Caco-2 (cell line): ENCODE data around the gene DYRK3. TPM values are rescaled to one million over a fixed set of nuclear protein-coding genes. Genes with fewer than 3 reads are reported as not detected.

Experiments used
- BruUV-seq: library from RNA; stranded (reverse); fragments of 400-500 nt; replicated peaks from 2 replicates; lab custom pipeline; 2021; lab: Mats Ljungman, UMichigan
- CTCF ChIA-PET: fragments of 300-600 bp; sonication (Branson Sonifier 250); formaldehyde crosslinking; loops from one replicate; lab custom pipeline; 2022; ENCODE audit warnings: antibody characterized with exemption; lab: Charles Lee
- POLR2A ChIA-PET: fragments of 300-600 bp; sonication (Branson Sonifier 250); formaldehyde crosslinking; loops from one replicate; lab custom pipeline; 2022; ENCODE audit warnings: antibody characterized with exemption; lab: Charles Lee
- DNase-seq, 2 experiments: peaks; one replicate each; pipeline versions ENCODE4 v3.0.0 to v3.0.0-alpha.2; 2020 to 2022
- H3K27me3 ChIP-seq: replicated peaks from 2 replicates; pipeline ENCODE4 v1.6.0; 2011; ENCODE audit warnings: low read length; ENCODE audit not compliant: control insufficient read depth, insufficient read depth
- H3K36me3 ChIP-seq: 2 replicates; pipeline ENCODE4 v1.5.1; 2011; ENCODE audit warnings: low read length; ENCODE audit not compliant: control insufficient read depth, insufficient read depth
- H3K4me1 ChIP-seq: fragments of 250-450 bp; sonication (Bioruptor Pico); 2 replicates; pipeline ENCODE4 v1.5.1; 2020; ENCODE audit warnings: mild to moderate bottlenecking
- H3K4me3 ChIP-seq: 2 replicates; pipeline ENCODE4 v1.5.1; 2011; ENCODE audit warnings: low read depth, mild to moderate bottlenecking, control low read depth, low read length
- H3K9me3 ChIP-seq: fragments of 250-450 bp; sonication (Bioruptor Pico); 2 replicates; pipeline ENCODE4 v1.5.1; 2020; ENCODE audit warnings: mild to moderate bottlenecking, moderate library complexity
- H3K27ac Mint-ChIP-seq: one replicate; pipeline ENCODE4 v1.8.0; 2022; ENCODE audit warnings: mixed read lengths; ENCODE audit not compliant: unreplicated experiment
- H3K27me3 Mint-ChIP-seq: one replicate; pipeline ENCODE4 v1.8.0; 2022; ENCODE audit warnings: mixed read lengths; ENCODE audit not compliant: insufficient read depth, unreplicated experiment
- H3K36me3 Mint-ChIP-seq: one replicate; pipeline ENCODE4 v1.8.0; 2022; ENCODE audit warnings: mild to moderate bottlenecking, mixed read lengths; ENCODE audit not compliant: insufficient read depth, unreplicated experiment
- H3K4me1 Mint-ChIP-seq: one replicate; pipeline ENCODE4 v1.8.0; 2022; ENCODE audit warnings: low read depth, mixed read lengths; ENCODE audit not compliant: unreplicated experiment
- H3K4me3 Mint-ChIP-seq: one replicate; pipeline ENCODE4 v1.8.0; 2022; ENCODE audit warnings: mild to moderate bottlenecking, moderate library complexity, mixed read lengths; ENCODE audit not compliant: unreplicated experiment
- H3K9me3 Mint-ChIP-seq: one replicate; pipeline ENCODE4 v1.8.0; 2022; ENCODE audit warnings: mixed read lengths; ENCODE audit not compliant: unreplicated experiment
- intact Hi-C: fragments of 100-400 bp; cut with micrococcal nuclease; formaldehyde crosslinking; loops from one replicate; pipeline ENCODE4 v1.10.0; 2022; ENCODE audit not compliant: unreplicated experiment
- total RNA-seq: library from RNA; stranded (reverse); gene quantifications from 2 replicates; pipeline ENCODE4 v1.2.3, GENCODE V29; 2022
- TF ChIP-seq, protein P1 (sequence below), 2 experiments: fragments of 200-600 bp in 1 of 2; IDR thresholded peaks; 1 replicate in 1 of 2; 2 replicates in 1 of 2; pipeline versions ENCODE4 v1.5.1 to v1.8.0; 2011 to 2022; ENCODE audit warnings: antibody characterized with exemption in 1 of 2, control low read depth in 1 of 2, inconsistent platforms in 1 of 2, low read depth in 1 of 2, low read length in 1 of 2, mild to moderate bottlenecking in 1 of 2, moderate library complexity in 1 of 2; ENCODE audit not compliant: insufficient read depth in 1 of 2, severe bottlenecking in 1 of 2, unreplicated experiment in 1 of 2

Gene DYRK3
- total RNA-seq, 1 experiment from 2014 or later: not detected

DNA sequence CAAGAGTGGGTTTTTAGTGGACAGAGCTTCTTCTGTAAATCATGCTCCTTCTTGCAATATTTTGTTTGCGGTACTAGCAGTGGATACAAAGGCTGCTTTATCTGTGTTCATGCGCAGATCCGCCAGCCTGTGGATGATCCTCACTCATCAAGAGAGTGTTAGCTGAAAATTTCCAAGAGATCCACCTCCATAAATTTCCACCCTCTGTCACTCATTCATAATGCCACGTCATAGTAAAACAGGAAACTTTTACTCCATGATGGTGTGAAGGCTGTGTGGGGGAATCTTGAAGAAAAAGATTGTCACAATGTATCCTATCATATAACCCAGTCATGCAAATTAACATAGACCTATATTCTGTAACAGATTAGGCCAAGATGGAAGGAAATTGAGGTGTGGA, 44.9 kb downstream of the DYRK3 start:
- Histone ChIP-seq H3K36me3 (no peaks in the 10 kb centered on the region), H3K4me3 (no peak overlapping the region), H3K27me3 (no peaks in the 10 kb centered on the region), H3K9me3 (no peaks in the 10 kb centered on the region), H3K4me1 (peaks cover 19% of the 10 kb centered on the region)
- Mint-ChIP-seq H3K27ac (no peak overlapping the region), H3K27me3 (no peaks in the 10 kb centered on the region), H3K4me3 (no peak overlapping the region), H3K9me3 (no peaks in the 10 kb centered on the region), H3K36me3 (peaks cover 6% of the 10 kb centered on the region), H3K4me1 (peaks cover 23% of the 10 kb centered on the region)
- TF ChIP-seq, protein P1, sequence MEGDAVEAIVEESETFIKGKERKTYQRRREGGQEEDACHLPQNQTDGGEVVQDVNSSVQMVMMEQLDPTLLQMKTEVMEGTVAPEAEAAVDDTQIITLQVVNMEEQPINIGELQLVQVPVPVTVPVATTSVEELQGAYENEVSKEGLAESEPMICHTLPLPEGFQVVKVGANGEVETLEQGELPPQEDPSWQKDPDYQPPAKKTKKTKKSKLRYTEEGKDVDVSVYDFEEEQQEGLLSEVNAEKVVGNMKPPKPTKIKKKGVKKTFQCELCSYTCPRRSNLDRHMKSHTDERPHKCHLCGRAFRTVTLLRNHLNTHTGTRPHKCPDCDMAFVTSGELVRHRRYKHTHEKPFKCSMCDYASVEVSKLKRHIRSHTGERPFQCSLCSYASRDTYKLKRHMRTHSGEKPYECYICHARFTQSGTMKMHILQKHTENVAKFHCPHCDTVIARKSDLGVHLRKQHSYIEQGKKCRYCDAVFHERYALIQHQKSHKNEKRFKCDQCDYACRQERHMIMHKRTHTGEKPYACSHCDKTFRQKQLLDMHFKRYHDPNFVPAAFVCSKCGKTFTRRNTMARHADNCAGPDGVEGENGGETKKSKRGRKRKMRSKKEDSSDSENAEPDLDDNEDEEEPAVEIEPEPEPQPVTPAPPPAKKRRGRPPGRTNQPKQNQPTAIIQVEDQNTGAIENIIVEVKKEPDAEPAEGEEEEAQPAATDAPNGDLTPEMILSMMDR (IDR thresholded peaks at IDR 0.05; ENCODE audit: insufficient read depth in 1 of 2, low read depth in 1 of 2, low read length in 1 of 2, severe bottlenecking in 1 of 2, unreplicated experiment in 1 of 2): no peak
- DNase-seq: no peak
- POLR2A ChIA-PET: no interaction called here
- CTCF ChIA-PET: no interaction called here
- intact Hi-C loops: no loop called here
- BruUV-seq: no TSS peak

DNA sequence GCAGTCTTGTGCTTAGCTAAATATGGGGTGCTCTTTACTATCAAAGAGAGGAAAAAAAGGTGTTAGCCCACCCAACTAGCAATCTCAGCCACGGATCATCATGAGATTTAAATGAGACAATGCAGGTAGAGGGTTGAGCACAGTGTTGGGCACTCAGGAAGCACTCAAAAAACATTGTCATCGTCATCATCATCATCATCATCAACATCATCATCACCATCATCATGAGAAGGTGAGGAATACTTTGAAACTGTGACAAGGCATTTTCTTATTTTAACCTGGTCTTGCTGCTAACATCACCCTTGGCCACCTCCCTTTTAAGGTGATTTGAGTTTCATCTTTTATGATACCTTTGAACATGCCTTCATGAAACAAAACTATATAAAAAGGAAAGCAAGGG, 46.0 kb downstream of the DYRK3 start:
- no TSS peak for BruUV-seq
- H3K36me3 Mint-ChIP-seq: peaks cover 6% of the 10 kb centered on the region
- ChIA-PET CTCF (no interaction called here), POLR2A (no interaction called here)
- H3K27me3 Mint-ChIP-seq: no peaks in the 10 kb centered on the region
- TF ChIP-seq, protein P1 (IDR thresholded peaks at IDR 0.05; ENCODE audit: insufficient read depth in 1 of 2, low read depth in 1 of 2, low read length in 1 of 2, severe bottlenecking in 1 of 2, unreplicated experiment in 1 of 2): no peak
- H3K27ac Mint-ChIP-seq: no peak overlapping the region
- Histone ChIP-seq H3K27me3 (no peaks in the 10 kb centered on the region), H3K36me3 (no peaks in the 10 kb centered on the region), H3K4me1 (peaks cover 14% of the 10 kb centered on the region; the same call in 1 of the 2 replicates), H3K4me3 (no peak overlapping the region), H3K9me3 (no peaks in the 10 kb centered on the region)
- intact Hi-C loops: no loop called here
- no peaks in the 10 kb centered on the region for H3K9me3 Mint-ChIP-seq
- no peak overlapping the region for H3K4me3 Mint-ChIP-seq
- no peak for DNase-seq
- peaks cover 12% of the 10 kb centered on the region for H3K4me1 Mint-ChIP-seq

DNA sequence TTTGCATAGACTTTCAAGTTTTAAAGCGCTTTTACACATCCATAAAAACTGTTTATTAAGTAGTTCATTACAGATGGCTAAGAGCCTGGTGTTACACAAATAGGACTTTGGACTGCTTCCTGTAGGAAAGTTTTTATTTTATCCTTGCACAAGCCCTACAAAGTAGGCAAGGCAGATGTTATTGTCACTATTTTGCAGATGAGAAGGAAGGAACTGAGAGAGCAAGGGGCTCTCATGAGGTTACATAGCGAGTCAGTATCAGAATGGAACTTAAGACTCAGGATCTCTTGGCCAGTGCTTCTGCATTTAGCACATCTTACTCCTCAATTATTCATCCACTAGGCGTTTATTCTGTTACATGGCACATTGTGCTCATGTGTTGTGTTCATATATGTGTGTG, 46.8 kb downstream of the DYRK3 start:
- H3K27me3 Mint-ChIP-seq: no peaks in the 10 kb centered on the region
- no peaks in the 10 kb centered on the region for H3K9me3 ChIP-seq
- peaks cover 15% of the 10 kb centered on the region for H3K4me1 Mint-ChIP-seq
- H3K4me3 Mint-ChIP-seq: no peak overlapping the region
- DNase-seq: no peak
- TF ChIP-seq, protein P1 (IDR thresholded peaks at IDR 0.05; ENCODE audit: insufficient read depth in 1 of 2, low read depth in 1 of 2, low read length in 1 of 2, severe bottlenecking in 1 of 2, unreplicated experiment in 1 of 2): no peak
- no peak overlapping the region for H3K27ac Mint-ChIP-seq
- no peaks in the 10 kb centered on the region for H3K36me3 ChIP-seq
- POLR2A ChIA-PET: no interaction called here
- no peaks in the 10 kb centered on the region for H3K27me3 ChIP-seq
- no peak overlapping the region for H3K4me3 ChIP-seq
- peaks cover 22% of the 10 kb centered on the region for H3K4me1 ChIP-seq
- peaks cover 6% of the 10 kb centered on the region for H3K36me3 Mint-ChIP-seq
- intact Hi-C loops: no loop called here
- BruUV-seq: no TSS peak
- CTCF ChIA-PET: no interaction called here
- no peaks in the 10 kb centered on the region for H3K9me3 Mint-ChIP-seq
